GM21723 (cell line): ENCODE data around the gene AKAP8L.

ENCODE experiments used
- ATAC-seq: cut with Tn5 transposase; IDR thresholded peaks from one replicate; pipeline ENCODE4 v1.9.1; 2021; ENCODE audit warnings: mild to moderate bottlenecking, moderate library complexity; ENCODE audit not compliant: unreplicated experiment

Gene AKAP8L

DNA sequence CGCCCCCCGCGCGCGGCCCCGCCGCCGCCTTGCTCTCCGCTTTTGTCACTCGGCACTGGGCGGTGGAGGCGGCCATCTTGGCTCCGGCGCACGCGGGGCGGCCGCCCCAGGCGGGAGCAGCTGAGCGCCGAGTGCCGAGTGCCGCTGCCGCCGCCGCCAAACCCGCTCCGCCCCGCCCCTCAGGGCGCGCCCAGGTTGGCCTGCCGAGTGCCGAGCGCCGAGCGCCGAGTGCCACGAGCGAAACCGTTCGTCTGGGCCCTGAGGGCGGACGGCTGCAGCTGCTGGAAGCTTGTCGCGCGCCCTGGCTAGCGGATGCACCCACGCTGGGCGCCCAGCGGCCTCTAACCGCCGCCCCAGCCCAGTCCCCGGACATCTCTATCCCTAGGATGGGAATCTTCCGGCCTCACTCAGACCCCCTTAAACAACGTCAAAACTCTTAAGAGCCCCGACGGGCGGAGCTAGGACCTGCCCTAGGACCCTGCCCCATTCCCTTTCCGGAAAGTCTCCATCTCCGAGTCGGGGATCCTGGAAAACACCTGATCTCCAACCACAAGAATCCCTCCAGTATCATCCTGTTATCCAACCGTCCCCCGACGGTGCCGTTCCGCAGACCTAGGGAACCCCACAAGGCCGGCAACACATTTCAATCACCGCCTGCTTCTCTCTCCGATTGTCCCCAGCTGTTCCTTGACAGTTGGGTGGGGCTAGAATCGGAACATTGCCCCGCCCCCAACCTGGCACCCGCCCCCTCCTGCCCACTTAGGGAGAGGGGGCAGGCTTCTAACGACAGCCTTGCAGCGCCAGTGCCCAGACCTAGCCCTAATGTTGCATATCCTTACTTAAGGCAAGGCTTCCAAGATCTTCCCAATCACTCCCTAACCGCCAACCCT, 14.1 kb upstream of the AKAP8L start:
- peak; percentile 56 for ATAC-seq

DNA sequence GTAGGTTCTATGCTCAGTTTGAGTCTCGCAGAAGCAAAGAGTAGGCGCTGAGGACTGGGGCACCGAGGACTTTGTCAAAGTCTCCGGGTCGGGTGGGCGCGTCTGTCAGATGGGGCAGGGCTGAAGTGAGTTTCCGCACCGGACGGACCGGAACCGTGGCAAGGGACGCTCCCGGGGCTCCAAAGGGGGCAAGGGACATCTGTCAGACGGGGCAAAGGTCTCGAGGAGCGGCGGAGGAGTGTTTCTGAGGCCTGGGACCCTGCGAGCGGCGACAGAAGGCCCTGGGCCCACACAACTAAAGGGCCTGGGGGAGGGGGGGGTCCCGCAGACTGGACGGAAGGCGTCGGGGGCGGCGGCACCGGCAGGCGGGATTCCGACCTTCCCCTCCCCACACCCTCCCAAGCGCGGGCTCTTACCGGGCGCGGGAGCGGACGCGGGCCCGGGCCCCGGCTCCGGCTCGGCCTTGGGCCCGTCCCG, 13.3 kb upstream of the AKAP8L start:
- no peak for ATAC-seq

DNA sequence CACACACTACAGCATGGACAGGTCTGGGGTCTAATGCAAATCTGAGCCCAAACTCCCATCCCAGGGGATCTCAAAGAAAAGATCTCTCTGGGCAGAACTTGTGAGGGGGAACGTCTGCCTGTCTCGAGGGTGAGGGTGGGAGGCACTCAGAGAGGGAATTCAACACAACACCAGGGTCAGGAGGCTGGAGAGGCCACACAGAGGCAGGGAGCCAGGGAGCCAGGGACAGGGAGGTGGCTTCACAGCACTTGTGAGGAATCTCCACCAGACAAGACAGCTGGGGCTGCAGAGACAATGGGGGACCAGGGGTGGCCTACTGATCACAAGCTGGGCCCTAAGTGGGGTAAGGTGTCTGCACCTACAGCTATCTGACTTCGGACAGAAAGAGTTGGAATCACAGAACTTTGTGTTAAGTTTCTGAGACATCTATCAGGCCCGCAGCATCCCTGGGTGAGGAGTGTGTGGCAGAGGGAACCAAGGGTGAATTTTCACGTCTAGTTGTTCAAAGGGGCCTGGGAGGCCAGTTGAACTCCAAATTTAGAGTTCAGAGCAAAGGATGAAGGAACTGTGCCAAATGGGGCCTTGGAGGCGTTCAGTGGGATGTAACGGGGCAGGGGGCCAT, 12.7 kb upstream of the AKAP8L start:
- ATAC-seq = no peak

DNA sequence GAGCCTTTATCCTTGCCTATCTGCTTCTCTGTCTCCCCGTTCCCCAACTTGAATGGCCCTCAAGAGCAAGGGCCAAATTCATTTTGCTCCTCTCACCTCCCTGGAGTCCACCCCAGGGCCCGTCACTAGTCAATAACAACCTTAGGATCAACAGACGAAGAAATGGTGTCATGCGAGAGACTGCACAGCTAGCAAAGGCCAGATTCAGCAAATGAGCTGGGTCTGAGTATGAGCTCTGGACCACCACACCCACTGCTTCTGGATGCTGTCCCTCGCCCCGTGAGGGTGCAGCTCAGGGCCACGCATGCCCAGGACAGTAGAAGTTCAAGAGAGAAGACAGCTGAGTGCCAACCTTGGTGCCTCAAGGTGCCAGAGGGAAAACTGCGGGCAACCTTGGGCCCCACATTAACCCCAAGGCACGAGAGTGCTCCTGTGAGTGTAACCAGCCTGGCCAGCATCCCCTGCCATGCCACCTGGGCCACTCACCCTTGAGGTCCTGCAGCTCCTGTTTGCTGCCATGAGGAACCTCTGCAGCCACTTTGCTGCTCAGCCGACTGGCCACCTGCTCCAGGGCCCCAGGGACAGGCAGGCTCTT, 11.8 kb upstream of the AKAP8L start:
- no peak for ATAC-seq

DNA sequence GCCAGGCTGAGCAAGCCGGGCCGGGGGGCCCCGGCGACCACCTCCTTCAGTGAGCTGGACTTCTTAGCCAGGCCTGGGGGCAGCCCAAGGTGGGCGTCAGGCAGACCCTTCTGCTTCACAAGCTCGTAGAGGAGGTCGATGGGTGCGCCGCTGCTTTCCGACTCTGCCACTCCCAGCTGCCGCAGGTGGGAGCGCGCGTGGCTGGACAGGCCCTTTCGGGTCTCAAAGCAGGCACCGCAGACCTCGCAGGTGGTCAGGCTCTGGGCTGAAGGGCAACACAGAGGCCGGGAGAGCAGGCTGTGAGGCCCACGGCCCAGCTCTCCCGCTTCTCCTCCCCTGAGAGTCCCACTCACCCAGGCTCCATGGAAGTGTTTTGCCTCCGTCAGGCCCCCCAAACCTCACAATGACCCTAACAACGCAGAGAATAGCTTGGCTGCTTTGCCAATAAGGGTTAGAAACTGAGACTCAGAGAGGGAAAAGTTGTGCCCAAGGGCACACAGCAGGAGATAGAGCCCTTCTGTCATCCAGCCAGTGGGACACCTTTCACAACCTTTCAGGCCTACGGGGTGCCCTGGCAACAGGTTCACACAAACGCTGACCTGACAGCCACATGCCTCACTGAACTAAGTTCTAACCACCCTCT, 11.2 kb upstream of the AKAP8L start:
- ATAC-seq = no peak

DNA sequence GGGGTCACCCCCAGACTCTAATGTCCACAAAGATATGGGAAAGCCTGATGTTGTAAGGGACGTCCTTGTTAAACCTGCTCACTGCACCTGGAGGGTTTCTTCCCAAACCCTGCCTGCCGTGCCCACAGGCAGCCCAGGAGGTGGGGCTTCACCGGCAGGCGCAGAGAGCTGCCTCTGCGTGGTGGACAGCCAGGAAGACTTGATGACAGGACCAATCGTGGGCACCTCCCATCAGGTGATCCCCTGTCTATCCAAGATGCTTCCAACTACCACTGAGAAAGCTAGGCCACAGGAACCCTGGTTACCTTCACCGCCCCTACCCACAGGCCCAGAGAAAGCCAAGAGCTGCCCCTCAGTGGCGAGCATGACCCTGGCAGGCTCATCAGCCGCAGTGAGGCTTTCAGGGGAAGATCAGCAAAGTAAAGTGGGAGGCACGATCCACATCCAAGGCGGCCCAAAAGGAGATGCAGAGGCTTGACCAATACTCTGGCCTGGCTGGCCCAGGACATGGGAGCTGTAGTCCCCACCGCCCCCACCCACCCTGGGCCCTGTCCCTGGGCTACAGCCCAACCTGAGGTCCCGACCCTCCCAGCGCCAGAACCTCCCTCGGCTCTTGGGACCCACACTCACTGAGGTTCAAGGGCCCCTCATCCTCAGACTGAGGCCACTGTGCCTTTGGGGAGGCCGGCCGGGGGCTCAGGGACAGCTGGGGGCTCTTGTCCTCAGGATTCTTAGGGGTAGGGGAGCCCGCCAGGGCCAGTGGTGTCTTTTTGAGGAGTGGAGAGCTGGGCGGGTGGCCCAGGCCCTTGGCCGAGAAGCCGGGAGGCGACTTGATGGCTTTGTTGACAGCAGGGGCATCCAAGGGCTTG, 10.4 kb upstream of the AKAP8L start:
- ATAC-seq = no peak

DNA sequence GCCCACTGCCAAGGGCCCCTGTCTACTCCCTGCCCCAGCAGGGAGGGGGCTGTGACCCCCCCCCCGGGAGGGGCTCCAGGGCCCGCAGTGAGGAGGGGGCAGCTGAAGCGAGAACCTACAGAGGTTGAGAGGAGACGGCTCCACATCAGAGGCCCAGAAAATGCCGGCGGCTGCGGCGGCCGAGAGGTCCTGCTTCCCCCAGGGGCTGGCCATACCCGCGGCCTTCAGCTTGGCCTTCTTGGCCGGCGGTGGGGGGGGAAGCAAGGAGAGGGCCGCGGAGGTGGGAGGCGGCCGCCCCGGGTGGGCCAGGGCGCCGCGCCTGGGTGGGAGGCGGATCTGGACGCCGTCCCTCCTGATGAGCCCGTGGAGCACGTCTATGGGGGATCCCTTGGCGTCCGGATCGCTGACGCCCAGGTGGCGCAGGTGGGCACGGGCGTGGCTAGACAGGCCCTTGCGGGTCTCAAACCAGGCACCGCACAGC, 9.2 kb upstream of the AKAP8L start:
- no peak for ATAC-seq

DNA sequence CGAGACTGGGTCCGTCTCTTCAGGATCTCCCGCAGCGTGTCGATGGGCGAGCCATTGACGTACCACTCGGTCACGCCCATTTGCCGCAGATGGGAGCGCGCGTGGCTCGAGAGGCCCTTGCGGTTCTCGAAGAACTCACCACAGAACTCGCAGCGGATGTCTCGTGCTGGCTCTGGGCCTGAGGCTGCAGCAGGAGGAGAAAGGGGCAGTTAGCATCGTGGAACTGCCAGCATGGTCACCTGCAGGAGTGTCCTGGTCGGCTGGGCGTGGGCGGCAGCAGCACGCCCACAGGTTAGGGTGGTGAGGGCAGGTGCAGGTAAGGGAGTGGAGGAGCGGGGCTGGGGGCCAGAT, 8.5 kb upstream of the AKAP8L start:
- no peak for ATAC-seq

DNA sequence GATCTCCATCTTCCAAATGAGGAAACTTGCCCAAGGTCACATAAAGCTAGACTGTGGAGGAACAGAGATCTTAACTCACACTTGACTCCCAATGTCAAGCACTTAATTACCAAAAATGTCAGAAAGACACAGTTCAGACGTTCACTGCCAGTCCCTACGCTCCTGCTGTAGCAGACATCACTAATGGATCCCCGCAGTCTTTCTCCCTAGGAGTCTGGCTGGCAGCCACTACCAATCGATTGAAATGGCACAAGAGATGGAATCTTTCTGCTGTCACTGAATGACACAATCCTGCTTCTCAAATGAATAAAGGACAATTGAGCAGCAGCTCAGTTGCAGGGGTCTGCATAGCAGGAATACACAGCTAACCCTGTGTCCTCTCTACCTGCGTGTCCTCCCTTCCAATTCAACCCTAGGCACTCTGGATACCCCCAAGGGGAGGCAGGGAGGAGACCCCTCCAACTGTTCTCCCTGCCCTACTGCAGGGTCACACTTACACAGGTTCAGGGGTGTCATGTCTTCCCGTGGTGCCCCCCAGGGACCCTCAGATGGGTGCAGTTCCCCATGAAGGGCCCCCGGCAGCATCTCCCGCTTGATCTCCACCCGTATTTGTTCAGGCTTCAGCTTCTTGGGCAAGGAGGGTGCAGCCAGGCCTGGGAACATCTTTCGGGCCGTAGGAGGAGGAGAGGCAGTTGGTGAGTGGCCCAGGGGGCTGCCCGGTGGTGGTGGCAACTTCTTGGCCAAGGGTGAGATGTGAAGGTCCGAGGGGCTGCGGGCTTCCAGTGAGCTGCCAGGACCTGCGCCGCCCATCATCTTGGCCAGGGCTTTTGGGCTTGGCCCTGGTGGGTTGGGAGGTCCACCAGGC, 7.9 kb upstream of the AKAP8L start:
- no peak for ATAC-seq

DNA sequence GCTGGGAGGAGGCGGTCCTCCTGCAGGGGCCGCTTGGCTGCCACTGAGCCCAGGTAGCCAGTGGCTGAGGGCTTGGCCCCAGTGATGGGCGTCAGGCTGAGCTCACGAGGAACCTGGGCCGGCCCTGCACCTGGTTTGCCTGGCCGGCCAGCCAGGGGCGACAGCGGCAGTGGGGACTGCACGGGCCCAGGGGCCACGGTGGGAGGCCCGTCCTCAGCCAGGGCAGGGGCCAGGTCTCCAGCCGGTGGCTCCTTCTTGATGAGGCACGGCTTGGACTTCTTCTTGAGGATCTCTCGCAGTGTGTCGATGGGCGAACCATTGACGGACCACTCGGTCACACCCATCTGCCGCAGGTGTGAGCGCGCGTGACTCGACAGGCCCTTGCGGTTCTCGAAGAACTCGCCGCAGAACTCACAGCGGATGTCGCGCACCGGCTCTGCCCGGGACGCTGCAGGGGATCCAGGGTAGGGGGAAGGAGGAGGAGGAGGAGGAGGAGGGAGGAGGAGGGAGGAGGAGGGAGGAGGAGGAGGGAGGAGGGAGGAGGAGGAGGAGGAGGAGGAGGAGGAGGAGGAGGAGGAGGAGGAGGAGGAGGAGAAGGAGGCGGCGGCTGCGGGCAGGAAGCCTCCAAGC, 6.6 kb upstream of the AKAP8L start:
- no peak for ATAC-seq

DNA sequence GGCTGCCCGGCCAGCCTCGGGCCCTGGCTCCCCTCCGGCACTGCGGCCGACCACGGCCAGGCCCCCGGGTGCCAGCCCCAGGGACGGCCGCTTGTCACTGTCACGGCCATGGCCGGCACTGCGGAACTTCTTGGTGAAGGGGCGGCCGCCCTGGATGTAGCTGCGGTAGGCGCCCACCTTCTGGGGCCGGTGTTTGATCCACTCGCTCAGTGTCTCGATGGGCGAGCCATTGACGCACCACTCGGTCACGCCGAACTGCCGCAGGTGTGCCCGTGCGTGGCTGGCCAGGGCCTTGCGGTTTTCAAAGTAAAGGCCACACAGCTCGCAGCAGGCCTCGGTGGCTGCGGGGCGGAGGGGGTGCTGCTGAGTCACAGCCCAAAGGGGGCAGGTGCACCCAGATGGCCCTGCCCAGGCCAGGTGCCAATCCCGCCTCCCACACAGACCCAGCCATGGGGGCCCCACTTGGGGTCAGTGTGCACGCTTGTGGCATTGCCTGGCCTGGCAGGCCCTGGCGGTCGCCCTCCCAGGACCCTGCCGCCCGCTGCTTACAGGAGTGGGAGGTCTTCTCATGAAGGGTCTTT, 6.0 kb upstream of the AKAP8L start:
- ATAC-seq = no peak

DNA sequence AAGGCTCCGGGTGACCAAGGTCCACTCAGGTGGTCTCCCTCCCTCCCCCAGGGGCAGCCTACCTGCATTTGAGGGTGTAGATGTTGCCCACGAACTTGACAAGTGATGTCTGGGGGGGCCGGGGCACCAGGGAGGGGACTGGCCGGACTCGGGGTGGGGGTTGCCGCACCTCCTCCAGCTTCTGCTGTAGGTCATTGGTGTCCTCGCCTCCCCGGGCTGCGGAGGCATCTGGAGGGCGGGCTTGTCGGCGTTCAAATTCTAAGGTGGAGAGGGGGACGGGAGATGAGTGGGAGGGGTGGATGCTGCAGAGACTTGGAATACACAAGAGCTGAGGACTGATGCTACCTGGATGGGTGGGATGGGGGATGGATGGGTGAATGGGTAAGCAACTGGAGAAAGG, 5.3 kb upstream of the AKAP8L start:
- ATAC-seq = no peak

DNA sequence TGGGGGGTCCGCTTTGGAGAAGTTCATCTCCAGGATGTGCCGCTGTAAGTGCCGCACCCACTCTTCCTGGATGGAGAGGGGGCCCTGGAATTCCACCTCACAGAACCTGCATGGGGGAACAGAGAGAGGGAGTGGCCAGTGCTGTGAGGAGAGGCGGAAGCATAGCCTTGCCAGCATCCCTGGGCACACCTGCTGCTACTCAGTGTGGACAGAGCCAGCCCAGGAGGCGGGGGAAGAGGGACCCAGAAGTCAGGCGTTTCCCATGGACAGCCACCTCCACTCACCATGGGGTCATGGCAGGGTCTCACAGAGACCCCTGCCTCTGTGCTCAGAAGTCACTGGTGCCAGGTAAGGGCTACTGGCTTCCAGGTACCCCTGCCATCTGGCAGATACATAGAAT, 4.3 kb upstream of the AKAP8L start:
- ATAC-seq = no peak

DNA sequence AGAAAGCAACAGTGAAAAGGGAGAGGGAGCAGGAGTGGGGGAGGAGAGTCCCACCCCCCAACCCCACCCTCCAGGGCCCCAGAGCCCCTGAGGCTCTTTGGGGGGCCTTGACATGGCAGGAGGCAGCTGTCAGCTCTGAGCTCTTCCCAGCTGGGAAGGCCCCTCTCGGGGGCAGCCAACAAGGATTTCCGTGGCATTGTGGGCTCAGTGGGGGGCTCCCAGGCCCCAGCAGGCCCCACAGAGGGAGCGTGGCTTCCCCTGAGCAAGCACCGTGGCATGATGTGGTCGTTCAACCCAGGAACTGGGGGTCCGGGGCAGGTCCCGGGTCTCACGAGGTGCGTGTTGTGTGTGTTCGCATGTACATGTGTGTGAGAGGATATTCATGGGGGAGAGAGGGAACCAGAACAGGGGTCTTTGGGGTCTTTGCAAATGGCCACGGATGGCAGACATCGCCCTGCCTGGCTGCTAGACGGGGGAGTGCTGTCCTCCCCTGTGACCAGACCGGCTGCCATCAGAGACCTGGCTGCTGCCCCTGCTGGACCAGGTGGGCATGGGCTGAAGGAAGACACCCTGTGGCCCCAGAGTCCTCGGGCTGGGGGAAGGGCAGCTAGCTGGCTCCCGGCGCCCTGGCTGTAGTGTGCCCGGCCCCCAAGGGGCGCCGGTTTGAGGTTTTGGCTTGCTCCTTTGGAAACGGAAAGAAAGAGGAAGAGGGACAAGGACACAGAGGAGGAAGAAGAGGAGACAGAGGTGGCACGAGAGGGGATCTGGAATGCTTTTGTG, 3.7 kb upstream of the AKAP8L start:
- no peak for ATAC-seq

DNA sequence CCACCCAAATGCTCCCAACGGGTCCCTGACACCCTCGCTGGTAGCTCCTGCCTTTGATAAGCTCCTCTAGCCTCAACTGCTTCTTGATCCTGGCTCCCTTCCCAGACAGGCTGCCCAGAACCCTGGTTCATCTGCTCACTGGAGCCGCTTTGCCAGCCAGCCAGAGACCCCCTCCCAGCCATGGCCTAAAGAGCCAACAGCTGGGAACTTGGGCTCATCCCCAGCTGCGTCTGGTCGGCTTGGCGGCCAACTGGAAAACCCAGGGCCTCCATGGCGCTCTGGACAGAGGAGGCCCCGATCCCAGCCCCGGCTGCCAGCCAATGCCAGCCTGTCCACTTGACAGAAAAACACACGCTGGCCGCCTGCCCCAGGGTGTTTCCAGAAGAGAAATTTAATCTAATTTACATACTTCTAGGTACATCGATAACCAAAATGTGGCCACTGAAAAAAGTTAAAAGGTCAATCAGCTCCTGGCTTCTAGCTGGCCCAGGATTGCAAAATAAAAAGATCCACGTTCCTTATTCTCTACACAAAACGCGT, 3.0 kb upstream of the AKAP8L start:
- ATAC-seq = no peak

DNA sequence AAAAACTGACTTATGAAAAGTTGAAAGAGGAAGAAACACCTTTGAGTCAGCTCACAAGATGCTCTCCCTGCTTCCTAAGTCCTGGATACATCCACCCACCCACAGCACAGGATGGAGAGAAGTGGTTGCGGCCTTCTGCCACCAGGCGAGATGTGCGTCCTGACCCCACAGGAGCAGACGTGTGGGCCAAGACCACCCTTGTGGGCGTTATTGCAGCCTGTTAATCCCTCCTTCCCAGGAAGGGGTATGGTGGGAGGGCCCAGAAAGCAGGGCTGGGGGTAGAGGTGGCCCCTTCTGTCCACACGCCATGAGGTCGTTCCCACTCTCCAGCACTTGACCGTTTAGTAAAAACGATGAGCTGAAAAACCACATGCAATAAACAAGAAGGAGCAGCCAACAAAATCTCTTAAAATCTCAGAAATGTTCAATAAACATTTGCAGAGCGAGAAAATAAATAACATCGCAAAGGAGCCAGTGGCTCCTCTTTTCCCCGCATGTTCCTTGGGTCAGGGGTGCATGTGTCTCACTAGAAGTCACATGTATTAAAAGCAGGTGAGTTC, 2.4 kb upstream of the AKAP8L start:
- ATAC-seq = no peak

DNA sequence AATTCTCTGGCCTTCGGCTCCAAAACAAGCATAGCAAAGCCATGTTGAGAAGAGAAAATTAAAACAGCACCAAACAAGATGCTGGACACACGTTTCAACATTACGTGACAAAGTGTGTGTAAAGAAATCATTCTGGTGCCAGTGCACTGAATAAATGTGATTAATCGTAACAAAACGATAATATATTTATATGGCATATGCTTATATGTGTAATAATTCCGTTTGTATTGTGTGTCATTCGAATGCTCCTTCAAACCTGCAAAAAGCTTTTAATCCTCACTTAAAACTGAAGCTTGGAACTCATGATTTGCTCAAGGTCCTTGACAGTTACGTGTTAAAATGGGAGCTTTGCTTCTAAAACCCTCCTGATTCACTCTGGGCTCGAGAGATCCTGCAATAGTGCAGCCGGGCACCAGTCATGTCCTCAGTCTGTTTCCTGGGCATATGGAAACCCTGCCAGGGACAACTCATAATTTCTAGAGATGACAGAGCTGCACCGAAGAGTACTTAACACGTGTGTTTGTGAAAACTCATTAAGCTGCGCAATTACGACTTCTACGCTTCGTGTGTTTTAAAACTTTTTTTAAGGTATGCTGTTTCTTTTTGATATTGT, 731 bp upstream of the AKAP8L start:
- ATAC-seq = no peak
